HCT116 (cell line): ENCODE data around the gene ABTB2. TPM values are rescaled to one million over a fixed set of nuclear protein-coding genes. Genes with fewer than 3 reads are reported as not detected.

ENCODE experiments used
- ATAC-seq: fragments of 200-7000 bp; cut with Tn5 transposase; 2 replicates; pipeline ENCODE4 v1.9.1; 2020; ENCODE audit warnings: mild to moderate bottlenecking, moderate library complexity
- BruUV-seq: library from RNA; stranded (reverse); fragments of 400-500 nt; replicated peaks from 2 replicates; lab custom pipeline; 2021; lab: Mats Ljungman, UMichigan
- CTCF ChIA-PET: fragments of 300-600 bp; sonication (Branson Sonifier 250); formaldehyde crosslinking; loops from one replicate; lab custom pipeline; 2021; ENCODE audit warnings: antibody characterized with exemption; lab: Charles Lee
- POLR2A ChIA-PET: fragments of 300-600, 350-600 bp; sonication (Branson Sonifier 250); formaldehyde crosslinking; loops from one replicate; lab custom pipeline; 2021; ENCODE audit warnings: antibody characterized with exemption; lab: Charles Lee
- RAD21 ChIA-PET, 2 experiments: fragments of 300-600 bp; sonication (Branson Sonifier 250); formaldehyde crosslinking; loops; one replicate each; lab custom pipeline; 2023; ENCODE audit warnings: low total read pairs in 2 of 2; ENCODE audit not compliant: uncharacterized antibody in 2 of 2, unreplicated experiment in 2 of 2, low non-redundant PET in 1 of 2; lab: Charles Lee
- DNase-seq: peaks from one replicate; pipeline ENCODE4 v3.0.0-alpha.2; 2010; ENCODE audit warnings: low read depth, low spot score
- H2AFZ ChIP-seq: fragments of 200-600 bp; shearing (Covaris generic), sonication (generic); 2 replicates; pipeline ENCODE4 v1.6.1; 2017; ENCODE audit warnings: low read depth, mixed run types, mixed read lengths, antibody characterized with exemption, low read length; ENCODE audit not compliant: poor library complexity, severe bottlenecking
- H3K27ac ChIP-seq: 2 replicates; pipeline ENCODE4 v1.5.1; 2012; ENCODE audit warnings: low read depth, low read length
- H3K27me3 ChIP-seq: fragments of 200-600 bp; sonication (generic); 2 replicates; pipeline ENCODE4 v1.6.1; 2016; ENCODE audit warnings: mixed run types, low read length, mixed read lengths; ENCODE audit not compliant: insufficient read depth
- H3K36me3 ChIP-seq, 2 experiments: fragments of 200-500 bp in 1 of 2; fragments of 200-600 bp in 1 of 2; sonication (Bioruptor generic) in 1 of 2; sonication (generic) in 1 of 2; 2 replicates each; pipeline versions ENCODE4 v1.5.1 to v1.6.1; 2014 to 2016; ENCODE audit warnings: low read length in 2 of 2, inconsistent platforms in 1 of 2, mixed read lengths in 1 of 2, mixed run types in 1 of 2; ENCODE audit not compliant: insufficient read depth in 2 of 2, control insufficient read depth in 1 of 2
- H3K4me1 ChIP-seq, 2 experiments: fragments of 200-600 bp in 1 of 2; sonication (generic) in 1 of 2; 2 replicates each; pipeline versions ENCODE4 v1.5.1 to v1.6.1; 2012 to 2017; ENCODE audit warnings: low read length in 2 of 2, inconsistent platforms in 1 of 2, mild to moderate bottlenecking in 1 of 2, mixed read lengths in 1 of 2, mixed run types in 1 of 2, moderate library complexity in 1 of 2; ENCODE audit not compliant: insufficient read depth in 2 of 2, control insufficient read depth in 1 of 2
- H3K4me2 ChIP-seq: fragments of 200-600 bp; sonication (generic); 2 replicates; pipeline ENCODE4 v1.6.1; 2017; ENCODE audit warnings: mixed run types, low read length, mixed read lengths
- H3K4me3 ChIP-seq, 2 experiments: fragments of 200-600 bp in 1 of 2; sonication (generic) in 1 of 2; replicated peaks in 1 of 2; 2 replicates each; pipeline ENCODE4 v1.5.1; 2011 to 2016; ENCODE audit warnings: low read length in 2 of 2, control low read depth in 1 of 2, low read depth in 1 of 2, mild to moderate bottlenecking in 1 of 2, mixed read lengths in 1 of 2, mixed run types in 1 of 2
- H3K79me2 ChIP-seq: fragments of 200-600 bp; sonication (generic); 2 replicates; pipeline ENCODE4 v1.6.1; 2017; ENCODE audit warnings: mild to moderate bottlenecking, mixed run types, low read length, moderate library complexity, mixed read lengths; ENCODE audit not compliant: insufficient read depth
- H3K9ac ChIP-seq: fragments of 200-600 bp; sonication (generic); 2 replicates; pipeline ENCODE4 v1.6.1; 2016; ENCODE audit warnings: low read length, mixed read lengths
- H3K9me2 ChIP-seq: fragments of 200-600 bp; sonication (generic), shearing (Covaris generic); 2 replicates; pipeline ENCODE4 v1.6.1; 2017; ENCODE audit warnings: mixed run types, mild to moderate bottlenecking, moderate library complexity; ENCODE audit not compliant: insufficient read depth
- H3K9me3 ChIP-seq, 2 experiments: fragments of 200-500 bp in 1 of 2; fragments of 200-600 bp in 1 of 2; sonication (Bioruptor generic) in 1 of 2; sonication (generic) in 1 of 2; 2 replicates each; pipeline ENCODE4 v1.6.1; 2014 to 2017; ENCODE audit warnings: low read length in 2 of 2, mixed read lengths in 2 of 2, inconsistent platforms in 1 of 2, low read depth in 1 of 2, mild to moderate bottlenecking in 1 of 2, mixed run types in 1 of 2, moderate library complexity in 1 of 2; ENCODE audit not compliant: control insufficient read depth in 1 of 2, insufficient read depth in 1 of 2
- H4K20me1 ChIP-seq: fragments of 200-600 bp; sonication (generic), shearing (Covaris generic); 2 replicates; pipeline ENCODE4 v1.6.1; 2017; ENCODE audit warnings: mixed run types, mild to moderate bottlenecking, moderate library complexity; ENCODE audit not compliant: insufficient read depth
- CEBPB ChIP-seq: IDR thresholded peaks from 2 replicates; pipeline ENCODE4 v1.6.1; 2012; ENCODE audit warnings: low read depth
- CTCF ChIP-seq, 3 experiments: fragments of 200-600 bp in 1 of 3; sonication (generic) in 1 of 3; IDR thresholded peaks in 2 of 3; conservative IDR thresholded peaks in 1 of 3; 2 replicates each; pipeline ENCODE4 v1.5.1; 2012 to 2017; ENCODE audit warnings: low read depth in 2 of 3, low read length in 2 of 3, antibody characterized with exemption in 1 of 3, borderline replicate concordance in 1 of 3, control low read depth in 1 of 3, mild to moderate bottlenecking in 1 of 3, mixed read lengths in 1 of 3, mixed run types in 1 of 3, moderate library complexity in 1 of 3; ENCODE audit not compliant: insufficient read depth in 1 of 3
- EGR1 ChIP-seq: IDR thresholded peaks from 2 replicates; pipeline ENCODE4 v1.6.1; 2012; ENCODE audit warnings: low read depth
- ELF1 ChIP-seq: IDR thresholded peaks from 2 replicates; pipeline ENCODE4 v1.6.1; 2012; ENCODE audit warnings: low read depth, borderline replicate concordance
- EZH2phosphoT487 ChIP-seq: fragments of 200-600 bp; IDR thresholded peaks from 2 replicates; pipeline ENCODE4 v1.6.1; 2018; ENCODE audit warnings: antibody characterized with exemption, borderline replicate concordance
- POLR2A ChIP-seq: IDR thresholded peaks from 2 replicates; pipeline ENCODE4 v1.7.0; 2011; ENCODE audit warnings: borderline replicate concordance; ENCODE audit not compliant: insufficient read depth, insufficient read length; ENCODE audit errors: extremely low read depth
- POLR2AphosphoS5 ChIP-seq: IDR thresholded peaks from 2 replicates; pipeline ENCODE4 v1.6.1; 2011; ENCODE audit warnings: mild to moderate bottlenecking, low read depth, low read length, moderate library complexity
- SIN3A ChIP-seq: IDR thresholded peaks from 2 replicates; pipeline ENCODE4 v1.6.1; 2012; ENCODE audit warnings: low read depth
- SP1 ChIP-seq: IDR thresholded peaks from 2 replicates; pipeline ENCODE4 v1.6.1; 2012; ENCODE audit warnings: low read depth
- ZFX ChIP-seq: fragments of 450-650 bp; IDR thresholded peaks from 2 replicates; pipeline ENCODE4 v1.6.1; 2017
- ZNF274 ChIP-seq: fragments of 200-500 bp; sonication (Bioruptor generic); IDR thresholded peaks from 2 replicates; pipeline ENCODE4 v1.6.1; 2014; ENCODE audit warnings: mild to moderate bottlenecking, low read depth, low read length, inconsistent platforms
- intact Hi-C: fragments of 100-400 bp; cut with micrococcal nuclease; formaldehyde crosslinking; loops from 2 replicates; pipeline ENCODE4 v1.10.0; 2022
- total RNA-seq: library from RNA; stranded (reverse); gene quantifications from one replicate; pipeline ENCODE4 v1.2.1, GENCODE V29; 2021; ENCODE audit not compliant: unreplicated experiment

ABTB2 gene
- total RNA-seq, 1 experiment from 2014 or later, result 6.8 TPM

- intact Hi-C loops, result no loop called here
- H3K36me3 ChIP-seq, result no peaks in the 10 kb centered on the region
- CTCF ChIA-PET, result interaction anchor here (1.3 kb wide), 1 partner anchor 122 kb away, joined by 4 read pairs; no protein-coding TSS in a partner anchor
- no peak overlapping the region for H3K9ac ChIP-seq
- TF ChIP-seq POLR2AphosphoS5 (no peak), SP1 (no peak), POLR2A (no peak), ZFX (no peak), EZH2phosphoT487 (no peak), CTCF (IDR thresholded peaks at IDR 0.05 in 2 of 3, conservative IDR thresholded peaks at IDR 0.05 in 1 of 3; ENCODE audit: borderline replicate concordance in 1 of 3, insufficient read depth in 1 of 3, low read depth in 2 of 3, low read length in 2 of 3) (no peak), ELF1 (no peak), CEBPB (no peak), SIN3A (no peak)
- peaks cover 0 to 5% of the 10 kb centered on the region in 2 experiments; a peak in 2 of 4 replicates for H3K4me1 ChIP-seq
- no peak for ATAC-seq
- no peaks in the 10 kb centered on the region for H3K27me3 ChIP-seq
- H2AFZ ChIP-seq, result no peak overlapping the region
- no peaks in the 10 kb centered on the region for H3K9me3 ChIP-seq
- no peak overlapping the region for H3K27ac ChIP-seq
- H3K4me3 ChIP-seq, result no peak overlapping the region
- RAD21 ChIA-PET, result no interaction called here
- no peak for DNase-seq
- no peaks in the 10 kb centered on the region for H3K9me2 ChIP-seq
- no peak overlapping the region for H3K4me2 ChIP-seq
- no peaks in the 10 kb centered on the region for H4K20me1 ChIP-seq
- no TSS peak for BruUV-seq
- POLR2A ChIA-PET, result no interaction called here
- H3K79me2 ChIP-seq, result no peaks in the 10 kb centered on the region
These were observed 61.4 kb downstream of the ABTB2 start for GRCh38 chr11:34296412-34296811.

GRCh38 chr11:34292546-34292945 is 65.3 kb downstream of the ABTB2 start:
- POLR2A ChIA-PET, result no interaction called here
- RAD21 ChIA-PET, result no interaction called here
- Histone ChIP-seq H3K27me3 (no peaks in the 10 kb centered on the region), H3K4me1 (no peaks in the 10 kb centered on the region; a peak in 1 of 4 replicates)
- CTCF ChIA-PET, result no interaction called here
- DNase-seq, result no peak
- TF ChIP-seq ZNF274 (no peak), POLR2A (no peak), SIN3A (no peak), EGR1 (no peak)
- TF ChIP-seq, all 23 proteins: peak for 0
- Histone ChIP-seq H3K9me2 (no peaks in the 10 kb centered on the region), H3K4me3 (no peak overlapping the region), H3K4me2 (no peak overlapping the region), H3K79me2 (no peaks in the 10 kb centered on the region), H4K20me1 (no peaks in the 10 kb centered on the region), H2AFZ (no peak overlapping the region), H3K27ac (no peak overlapping the region), H3K9me3 (no peaks in the 10 kb centered on the region), H3K9ac (no peak overlapping the region), H3K36me3 (no peaks in the 10 kb centered on the region)
- BruUV-seq, result no TSS peak
- ATAC-seq, result no peak
- intact Hi-C loops, result no loop called here
